H1 (cell line): Measurements from ENCODE around the gene SEC61G. TPM values are rescaled to one million over a fixed set of nuclear protein-coding genes. Genes with fewer than 3 reads are reported as not detected.

ENCODE experiments used
- NRF1 ChIP-seq: IDR thresholded peaks from 2 replicates; pipeline ENCODE4 v1.6.1; 2011; ENCODE audit warnings: mild to moderate bottlenecking, low read depth, low read length, improper control_type of control experiment
- RFX5 ChIP-seq: IDR thresholded peaks from 2 replicates; pipeline ENCODE4 v1.6.1; 2011; ENCODE audit warnings: low read depth, low read length, improper control_type of control experiment, borderline replicate concordance
- SIN3A ChIP-seq, 2 experiments: IDR thresholded peaks in 1 of 2; conservative IDR thresholded peaks in 1 of 2; 2 replicates each; pipeline ENCODE4 v1.6.1; 2011 to 2012; ENCODE audit warnings: low read length in 2 of 2, improper control_type of control experiment in 1 of 2, low read depth in 1 of 2, mild to moderate bottlenecking in 1 of 2
- TAF1 ChIP-seq: IDR thresholded peaks from 2 replicates; pipeline ENCODE4 v1.6.1; 2011; ENCODE audit warnings: mild to moderate bottlenecking, low read depth, low read length
- YY1 ChIP-seq: IDR thresholded peaks from 2 replicates; pipeline ENCODE4 v1.6.1; 2011; ENCODE audit warnings: low read depth, mild to moderate bottlenecking, low read length
- polyA plus RNA-seq, 7 experiments: library from polyadenylated mRNA; depleted of rRNA in 3 of 7; stranded (reverse) in 5 of 7; unstranded in 2 of 7; fragments of >200 nt in 5 of 7; fragments of 200-250 nt in 2 of 7; gene quantifications; 1 replicate in 5 of 7; 2 replicates in 1 of 7; 4 replicates in 1 of 7; pipeline versions ENCODE4 v1.2.1 to v1.2.3, GENCODE V29; 2011 to 2013; ENCODE audit warnings: missing spikeins in 2 of 7, mixed read lengths in 2 of 7
- total RNA-seq: library from RNA; stranded (reverse); fragmentation: NEBNext Ultra II Directional; extraction: Animal tissue kit (Norgen Biotek cat#: 25700); gene quantifications from 2 replicates; pipeline ENCODE4 v1.2.1, GENCODE V29; 2021

Gene SEC61G
- total and polyA plus RNA-seq, 2 of the 8 experiments (the other 6 are each of a cell fraction or from before 2014, with no cell fraction given), result 142 to 274 TPM

DNA sequence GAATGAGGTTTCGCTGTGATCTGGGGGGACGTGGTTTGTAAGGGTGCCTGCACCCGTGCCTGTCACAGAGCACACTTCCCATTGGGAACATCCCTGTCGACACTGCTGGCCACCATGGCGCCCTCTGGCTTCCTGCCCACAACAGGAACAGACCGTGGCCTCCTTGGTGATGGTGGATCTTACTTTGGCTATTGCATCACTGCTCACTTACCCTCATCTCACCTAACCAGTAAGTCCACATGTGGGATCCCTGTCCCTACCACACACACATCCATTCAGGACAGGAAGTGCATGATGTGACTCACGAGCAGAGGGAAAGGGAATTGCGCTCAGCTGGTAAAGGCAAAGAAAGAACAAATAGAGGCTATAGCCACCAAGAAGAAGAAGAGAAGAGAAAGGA lies 26.2 kb upstream of the SEC61G start (continued):
- TF ChIP-seq RFX5 (no peak), NRF1 (no peak), SIN3A (conservative IDR thresholded peaks at IDR 0.05 in 1 of 2, IDR thresholded peaks at IDR 0.05 in 1 of 2; ENCODE audit: low read depth in 1 of 2, low read length in 2 of 2) (no peak), TAF1 (no peak), YY1 (no peak)
